ENCODE results near the gene ARL4A.

Gene ARL4A

DNA sequence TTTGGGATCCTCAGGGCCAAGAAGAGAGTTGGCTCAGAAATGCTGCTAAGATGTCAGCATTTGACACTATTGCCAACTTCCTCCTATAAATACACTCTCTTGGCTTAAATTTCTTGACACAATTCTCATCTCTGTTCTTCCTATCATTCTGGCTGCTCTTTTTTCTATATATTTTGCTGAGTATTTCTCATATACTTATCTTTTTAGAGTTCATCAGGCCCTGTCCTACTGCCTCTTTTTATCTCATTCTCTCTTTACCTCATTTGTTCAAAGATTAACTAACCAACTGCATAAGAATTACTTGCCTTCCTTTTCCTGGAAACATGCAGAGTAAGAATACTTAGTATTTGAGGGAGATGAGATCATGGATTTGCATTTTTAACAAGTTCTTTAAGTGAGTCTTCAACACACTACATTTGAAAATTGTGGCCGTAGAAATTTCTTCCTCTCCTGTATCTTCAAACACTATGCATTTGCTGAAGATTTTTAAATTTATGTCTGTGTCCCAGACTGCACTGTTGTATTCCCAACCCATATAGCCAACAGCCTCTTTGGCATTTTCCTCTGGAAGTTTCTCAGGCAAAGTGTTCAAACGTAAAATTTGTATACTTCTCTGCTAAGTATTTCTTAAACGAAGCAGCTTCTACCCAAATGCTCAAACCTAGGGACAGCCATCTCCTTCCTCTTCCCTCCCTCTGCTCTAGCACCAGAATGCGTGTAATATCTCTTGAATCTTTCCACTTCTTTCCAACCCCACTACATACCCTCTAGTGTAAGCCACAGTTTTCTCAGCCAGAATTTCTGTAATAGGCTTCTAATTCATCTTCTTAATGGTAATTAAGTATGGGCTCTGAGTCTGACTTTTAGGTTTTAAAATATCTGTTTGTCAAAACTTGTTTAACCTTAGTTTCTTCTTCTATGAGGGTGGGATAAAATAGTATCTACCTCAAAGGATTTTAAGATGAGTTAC lies 35.5 kb downstream of the ARL4A start:
- in situ Hi-C loops (cut with MboI; ENCODE audit: low sequenced_read_pairs), result no loop called here

DNA sequence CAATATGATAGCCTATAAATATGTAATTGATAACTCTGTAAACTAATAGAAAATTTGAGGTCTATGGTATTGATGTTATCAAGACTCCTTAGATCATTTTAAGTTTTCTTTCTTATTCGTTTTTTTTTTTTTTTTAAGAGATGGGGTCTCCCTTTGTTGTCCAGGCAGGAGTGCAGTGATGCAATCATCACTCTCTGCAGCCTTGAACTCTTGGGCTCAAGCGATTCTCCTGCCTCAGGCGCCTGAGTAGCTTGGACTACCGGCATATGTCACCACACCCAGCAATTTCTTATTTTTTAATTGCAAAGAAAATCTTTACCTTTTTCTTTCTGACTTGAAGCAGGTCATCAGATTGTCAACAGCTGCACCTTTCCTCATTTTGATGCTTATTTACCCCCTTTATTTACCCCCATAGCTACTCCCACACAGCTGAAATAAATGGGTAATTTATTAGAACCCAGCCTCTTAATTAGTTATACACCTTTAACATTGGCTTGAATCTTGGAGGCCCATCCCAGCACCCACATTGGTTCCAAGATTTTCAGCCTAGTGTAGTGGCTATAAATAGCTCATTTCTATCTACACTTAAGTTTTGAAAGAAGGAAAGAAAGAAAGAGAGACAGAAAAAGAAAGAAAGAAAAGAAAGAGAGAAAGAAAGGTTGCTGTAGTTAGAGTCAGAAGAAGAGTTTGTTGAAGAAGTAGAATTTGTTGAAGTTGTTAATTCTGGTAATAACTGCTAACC lies 38.3 kb downstream of the ARL4A start:
- in situ Hi-C loops (cut with MboI; ENCODE audit: low sequenced_read_pairs), result no loop called here

DNA sequence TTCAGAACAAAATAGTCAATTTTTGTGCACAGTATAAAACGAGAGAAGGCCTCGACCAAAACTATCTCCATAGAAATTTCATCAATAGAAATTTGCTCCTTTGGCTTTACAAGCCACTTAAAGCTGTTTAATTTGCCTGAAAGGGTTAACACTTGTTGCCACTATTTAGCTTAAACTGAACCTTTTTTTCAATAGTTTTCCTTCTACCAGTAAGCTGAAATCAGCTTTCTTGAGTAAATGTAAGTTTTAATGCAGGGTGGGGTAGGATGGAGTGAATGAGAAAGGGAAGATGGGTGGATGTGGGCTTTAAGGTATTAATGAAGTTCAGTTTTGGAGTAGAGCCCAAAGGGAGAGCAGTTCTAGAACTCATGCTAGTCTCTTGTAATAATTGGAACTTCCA lies 39.5 kb downstream of the ARL4A start:
- in situ Hi-C loops (cut with MboI; ENCODE audit: low sequenced_read_pairs), result no loop called here

DNA sequence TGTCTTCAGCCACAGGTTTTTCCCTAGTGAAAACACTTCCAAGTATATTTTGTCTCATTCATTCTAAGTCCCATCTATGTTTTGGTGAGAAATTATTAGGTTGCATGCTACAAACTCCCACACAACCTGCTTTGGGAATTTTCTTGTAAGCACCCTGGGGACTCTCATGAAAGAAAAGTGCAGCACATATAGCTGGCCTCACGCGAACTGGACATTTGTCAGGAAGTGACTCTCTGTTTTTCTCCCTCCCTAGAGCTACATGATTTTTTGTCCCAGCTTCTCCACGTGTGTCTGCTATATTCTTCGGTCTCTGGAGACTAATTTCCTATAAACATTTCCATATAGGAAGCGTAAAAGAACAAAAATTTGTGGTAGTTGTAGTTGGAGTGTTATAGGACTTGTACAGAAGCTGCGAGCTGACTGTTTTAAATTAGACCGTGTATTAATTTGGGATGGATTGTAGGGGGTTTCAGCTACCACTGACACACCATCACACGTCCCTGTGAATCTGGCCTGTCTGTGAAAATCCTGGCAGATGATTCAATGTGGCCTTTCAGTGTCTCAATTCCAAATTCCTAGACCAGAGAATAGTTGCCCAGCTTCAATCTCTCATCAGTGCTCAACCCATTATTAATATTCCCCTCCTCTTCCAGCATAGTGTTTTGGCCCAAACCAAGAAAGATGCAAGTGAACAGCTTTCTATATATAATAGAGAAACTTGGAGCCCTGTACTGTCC lies 40.2 kb downstream of the ARL4A start:
- in situ Hi-C loops (cut with MboI; ENCODE audit: low sequenced_read_pairs), result no loop called here

DNA sequence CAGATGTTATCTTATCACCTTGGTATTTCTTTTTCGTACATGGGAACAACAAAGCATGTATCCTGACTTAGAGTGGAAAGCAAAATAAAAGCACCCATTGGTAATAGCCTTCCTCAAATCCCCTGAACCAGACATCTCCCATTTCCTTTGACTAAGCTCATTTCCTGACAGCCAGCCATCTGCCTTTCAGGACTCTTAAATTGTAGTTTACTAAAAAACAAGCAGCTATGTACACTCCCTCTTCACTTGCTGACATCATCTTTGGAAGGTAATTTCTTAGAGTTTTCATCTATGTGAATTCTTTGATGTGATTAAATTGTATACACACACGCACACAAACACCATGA lies 40.7 kb downstream of the ARL4A start:
- in situ Hi-C loops (cut with MboI; ENCODE audit: low sequenced_read_pairs), result no loop called here

DNA sequence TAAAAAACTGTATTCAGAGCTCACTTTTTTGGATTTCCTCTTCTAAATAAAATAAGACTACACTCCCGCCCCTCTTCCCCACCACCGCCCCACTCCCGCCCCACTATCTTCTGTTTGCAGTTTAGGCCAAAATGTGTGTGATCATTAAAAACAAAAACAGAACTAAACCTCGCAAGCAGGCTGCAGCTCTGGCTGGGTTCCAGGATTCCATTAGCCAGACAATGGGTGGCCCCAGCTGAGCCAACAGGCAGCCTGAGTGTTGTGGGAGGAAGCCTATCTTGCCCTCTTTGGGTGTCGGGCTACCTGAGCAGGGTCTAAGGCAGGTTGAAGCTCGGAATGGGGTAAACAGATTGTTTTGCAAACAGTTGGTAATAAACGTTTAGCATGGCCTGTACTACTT lies 41.7 kb downstream of the ARL4A start:
- in situ Hi-C loops (cut with MboI; ENCODE audit: low sequenced_read_pairs), result no loop called here

DNA sequence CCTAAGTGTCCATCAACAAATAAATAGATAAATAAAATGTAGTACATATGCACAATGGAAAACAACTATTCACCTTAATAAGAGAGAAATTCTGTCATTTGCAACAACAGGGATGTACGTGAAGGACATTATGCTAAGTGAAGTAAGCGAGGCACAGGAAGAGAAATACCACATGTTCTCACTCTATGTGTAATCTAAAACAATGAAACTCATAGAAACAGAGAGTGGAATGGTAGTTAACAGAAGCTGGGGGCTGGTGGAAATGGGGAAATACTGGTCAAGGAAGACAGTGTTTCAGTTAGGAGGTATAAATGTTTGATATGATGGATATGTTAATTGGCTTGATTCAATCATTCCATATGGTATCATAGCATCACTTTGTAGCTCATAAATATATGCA lies 43.1 kb downstream of the ARL4A start:
- in situ Hi-C loops (cut with MboI; ENCODE audit: low sequenced_read_pairs), result no loop called here

DNA sequence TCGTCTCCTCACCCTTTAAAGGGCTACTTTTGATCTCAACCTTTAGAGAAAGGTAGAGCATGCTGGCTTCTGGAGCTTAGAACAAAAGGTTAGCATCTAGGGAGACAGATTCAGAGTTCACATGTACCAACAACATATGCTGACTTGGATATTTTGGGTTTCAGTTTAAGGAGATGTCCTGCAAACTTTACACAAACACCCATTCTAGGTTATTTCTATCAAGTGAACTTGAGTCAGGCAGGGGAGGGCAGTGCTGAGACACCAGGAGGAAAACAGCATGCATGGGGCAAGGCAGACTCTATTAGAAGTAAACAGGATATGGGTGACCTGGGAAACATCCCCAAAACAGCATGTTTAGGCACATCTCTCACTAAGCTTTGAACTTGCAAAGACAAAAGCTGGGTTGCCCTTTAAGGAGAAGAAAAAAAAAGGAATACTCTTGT lies 43.8 kb downstream of the ARL4A start:
- in situ Hi-C loops (cut with MboI; ENCODE audit: low sequenced_read_pairs), result no loop called here

DNA sequence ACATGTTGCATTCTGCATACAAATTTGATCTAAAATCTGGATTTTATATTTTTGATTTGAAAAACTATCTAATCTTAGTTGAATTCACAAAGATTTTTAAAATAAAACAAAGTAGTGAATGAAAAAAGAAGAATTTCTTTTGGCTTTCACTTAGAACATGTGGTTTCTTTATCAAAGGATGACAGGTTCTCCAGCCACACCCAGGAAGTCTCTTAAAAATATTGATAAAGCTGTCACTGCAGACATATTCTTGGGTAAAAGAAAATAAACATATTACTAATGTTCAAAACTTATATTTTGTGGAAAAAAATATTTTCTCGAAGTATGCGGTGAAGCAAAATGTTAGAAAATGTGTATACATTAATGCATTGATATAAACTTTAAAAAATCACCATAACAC lies 44.3 kb downstream of the ARL4A start:
- in situ Hi-C loops (cut with MboI; ENCODE audit: low sequenced_read_pairs), result no loop called here

DNA sequence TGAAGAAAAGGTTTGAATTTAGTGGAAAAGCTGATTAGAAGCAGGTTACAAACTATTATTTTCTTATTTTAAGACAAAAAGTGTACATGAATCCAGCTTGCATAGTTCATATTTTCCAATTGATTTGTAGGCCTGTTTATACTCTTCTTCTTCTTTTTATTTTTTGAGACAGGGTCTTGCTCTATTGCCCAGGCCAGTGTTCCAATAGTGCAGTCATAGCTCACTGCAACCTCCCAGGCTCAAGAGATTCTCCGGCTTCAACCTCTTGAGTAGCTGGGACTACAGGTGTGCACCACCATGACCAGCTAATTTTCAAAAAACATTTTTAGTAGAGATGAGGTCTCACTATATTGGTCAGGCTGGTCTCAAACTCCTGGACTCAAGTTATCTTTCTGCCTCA lies 45.0 kb downstream of the ARL4A start:
- in situ Hi-C loops (cut with MboI; ENCODE audit: low sequenced_read_pairs), result no loop called here

DNA sequence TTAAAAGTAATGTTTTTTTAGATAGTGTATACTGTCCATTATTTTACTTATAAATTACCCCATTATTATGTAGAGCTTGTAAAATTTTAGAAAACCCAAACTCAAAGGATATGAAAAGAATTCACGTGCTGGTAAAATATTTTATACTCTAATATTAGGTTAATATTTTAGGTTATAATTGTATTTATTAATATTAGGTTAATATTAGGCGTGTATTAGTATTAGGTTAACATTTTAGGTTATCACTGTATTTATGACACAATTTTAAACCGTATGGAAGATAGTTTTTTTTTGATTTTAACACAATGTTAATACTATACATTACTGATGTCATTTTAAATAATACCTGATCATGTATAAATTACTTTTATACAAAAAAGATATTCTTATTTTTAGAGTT lies 48.5 kb downstream of the ARL4A start:
- in situ Hi-C loops (cut with MboI; ENCODE audit: low sequenced_read_pairs), result no loop called here

DNA sequence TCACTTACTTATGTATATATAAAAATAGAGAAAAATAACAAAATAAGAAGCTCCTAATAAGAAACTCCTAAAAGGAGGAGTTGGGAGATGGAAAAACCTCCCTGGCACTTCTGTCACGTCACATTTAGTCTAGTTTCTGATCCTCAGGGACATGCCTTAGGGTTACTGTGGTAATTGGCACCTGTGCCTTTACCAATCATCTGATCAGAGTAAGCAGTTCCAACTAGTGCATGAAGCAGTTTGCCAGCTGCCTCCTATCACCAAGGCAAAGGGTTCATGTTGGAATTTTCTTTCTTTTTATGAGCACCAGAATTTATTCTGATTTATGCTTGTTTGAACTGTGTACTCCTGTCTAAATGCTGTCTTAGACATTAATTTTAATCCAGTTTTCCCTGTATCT lies 49.9 kb downstream of the ARL4A start:
- in situ Hi-C loops (cut with MboI; ENCODE audit: low sequenced_read_pairs), result no loop called here

DNA sequence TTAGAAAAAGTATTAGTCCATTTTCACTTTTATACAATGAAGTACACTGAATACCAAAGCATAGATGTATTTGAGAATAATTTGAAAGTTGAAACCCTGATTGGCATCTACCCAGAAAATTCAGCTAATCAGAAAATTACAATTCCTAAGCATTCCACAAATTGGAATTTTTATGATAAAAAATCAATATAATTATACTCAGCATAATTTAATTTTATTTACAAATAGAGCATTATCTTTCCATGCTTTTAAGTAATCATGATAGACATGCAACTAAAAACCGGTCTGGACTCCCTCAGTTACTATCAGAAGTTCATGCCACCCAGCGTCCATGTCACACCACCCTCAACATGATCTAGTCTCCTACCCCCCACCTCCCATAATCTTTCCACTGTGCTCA lies 50.4 kb downstream of the ARL4A start:
- in situ Hi-C loops (cut with MboI; ENCODE audit: low sequenced_read_pairs), result no loop called here

DNA sequence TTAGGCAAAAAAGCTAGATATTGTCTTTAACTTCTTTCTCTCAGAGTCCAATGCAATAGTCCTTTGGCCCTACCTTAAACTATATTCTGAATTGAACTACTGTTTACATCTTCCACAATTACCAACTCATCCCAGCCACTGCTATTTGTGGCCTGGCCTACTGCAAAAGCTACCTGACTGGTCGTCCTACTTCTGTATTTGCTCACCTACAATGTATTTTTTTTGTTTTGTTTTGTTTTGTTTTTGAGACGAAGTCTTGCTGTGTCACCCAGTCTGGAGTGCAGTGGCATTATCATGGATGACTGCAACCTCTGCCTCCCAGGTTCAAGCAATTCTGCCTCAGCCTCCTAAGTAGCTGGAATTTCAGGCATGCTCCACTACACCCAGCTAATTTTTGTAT lies 51.2 kb downstream of the ARL4A start:
- in situ Hi-C loops (cut with MboI; ENCODE audit: low sequenced_read_pairs), result no loop called here
